Testis (tissue), 2 donors: ENCODE results near the gene CCDC127.

Source experiments
- CTCF ChIP-seq, 3 experiments: fragments of 450-650 bp in 2 of 3; fragments of 200-600 bp in 1 of 3; sonication (generic) in 1 of 3; IDR thresholded peaks; one replicate each; pipeline ENCODE4 v1.5.1; 2016 to 2019; ENCODE audit warnings: antibody characterized with exemption in 3 of 3, mild to moderate bottlenecking in 2 of 3, moderate library complexity in 1 of 3
- POLR2A ChIP-seq: fragments of 450-650 bp; IDR thresholded peaks from one replicate; pipeline ENCODE4 v1.6.1; 2017; ENCODE audit warnings: antibody characterized with exemption, mild to moderate bottlenecking, moderate library complexity

DNA sequence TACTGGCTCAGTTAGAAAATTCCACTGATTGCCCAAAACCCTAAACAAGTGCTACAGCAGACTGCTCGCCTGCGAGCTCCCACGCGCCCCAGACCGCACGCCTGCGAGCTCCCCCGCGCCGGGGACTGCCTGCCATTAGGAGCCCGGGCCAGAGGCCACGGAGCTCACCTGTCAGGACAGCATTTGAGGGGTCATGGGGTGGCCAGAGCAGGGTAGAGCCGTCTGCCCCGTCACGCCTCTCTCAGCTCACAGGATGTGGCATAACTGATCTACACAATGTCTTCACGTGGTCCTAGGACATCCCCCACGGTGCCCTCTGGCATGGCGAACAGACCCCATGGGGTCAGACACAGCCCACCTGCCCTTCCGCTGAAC is 55.8 kb downstream of the CCDC127 start:
- TF ChIP-seq CTCF (IDR thresholded peaks at IDR 0.05) (no peak), POLR2A (no peak)
